Peyer's patch (tissue), 4 donors: ENCODE results near the gene TFCP2L1.

Experiments used
- CTCF ChIP-seq, 6 experiments: fragments of 450-650 bp in 4 of 6; fragments of 200-600 bp in 2 of 6; sonication (generic) in 1 of 6; IDR thresholded peaks; one replicate each; pipeline ENCODE4 v1.5.1; 2017 to 2019; ENCODE audit warnings: antibody characterized with exemption in 6 of 6, mild to moderate bottlenecking in 3 of 6, moderate library complexity in 1 of 6
- POLR2A ChIP-seq, 2 donors: fragments of 450-650 bp; IDR thresholded peaks; one replicate each; pipeline ENCODE4 v1.5.1; 2017; ENCODE audit warnings: antibody characterized with exemption in 2 of 2, mild to moderate bottlenecking in 2 of 2, moderate library complexity in 2 of 2

- no peak for TF ChIP-seq CTCF (IDR thresholded peaks at IDR 0.05)
- TF ChIP-seq POLR2A (IDR thresholded peaks at IDR 0.05) = no peak
These were observed 114.4 kb downstream of the TFCP2L1 start for GRCh38 chr2:121170577-121170976.
